C4-2B (cell line): ENCODE measurements around the gene PIK3R5.

Source experiments
- H3K27ac ChIP-seq: fragments of 450-650 bp; 2 replicates; pipeline ENCODE4 v1.5.1; 2017
- CTCF ChIP-seq: fragments of 450-650 bp; conservative IDR thresholded peaks from 2 replicates; pipeline ENCODE4 v1.5.1; 2017; ENCODE audit warnings: mild to moderate bottlenecking
- ZFX ChIP-seq: fragments of 450-650 bp; IDR thresholded peaks from 2 replicates; pipeline ENCODE4 v1.6.1; 2017

PIK3R5 gene

GRCh38 chr17:8884336-8884990 lies 81.0 kb downstream of the PIK3R5 start:
- TF ChIP-seq CTCF (no peak), ZFX (no peak)
- no peak overlapping the region for H3K27ac ChIP-seq

- TF ChIP-seq ZFX (no peak), CTCF (no peak)
- no peak overlapping the region for H3K27ac ChIP-seq
Observed at GRCh38 chr17:8883353-8883752, 82.2 kb downstream of the PIK3R5 start.

- no peak overlapping the region for H3K27ac ChIP-seq
- TF ChIP-seq CTCF, result no peak
- no peak for TF ChIP-seq ZFX
Observed at GRCh38 chr17:8881606-8882005, 83.9 kb downstream of the PIK3R5 start.

- H3K27ac ChIP-seq, result no peak overlapping the region
- TF ChIP-seq ZFX, result no peak
- no peak for TF ChIP-seq CTCF
Observed at GRCh38 chr17:8880466-8880865, 85.0 kb downstream of the PIK3R5 start.

- H3K27ac ChIP-seq, result no peak overlapping the region
- TF ChIP-seq CTCF, result no peak
- TF ChIP-seq ZFX, result no peak
Observed at GRCh38 chr17:8879410-8879809, 86.1 kb downstream of the PIK3R5 start.

- H3K27ac ChIP-seq, result no peak overlapping the region
- TF ChIP-seq ZFX, result no peak
- TF ChIP-seq CTCF, result no peak
Observed at GRCh38 chr17:8877984-8878383, 87.5 kb downstream of the PIK3R5 start.

- H3K27ac ChIP-seq, result no peak overlapping the region
- TF ChIP-seq CTCF (no peak), ZFX (no peak)
Observed at GRCh38 chr17:8875957-8876356, 89.5 kb downstream of the PIK3R5 start.
